RWPE2 (cell line): ENCODE measurements around the gene ERICH6B.

Experiments
- ATAC-seq: fragments of 200-7000 bp; cut with Tn5 transposase; 3 replicates; pipeline ENCODE4 v1.9.1; 2021; ENCODE audit warnings: low read depth
- DNase-seq: peaks from one replicate; pipeline ENCODE4 v3.0.0-alpha.2; 2020; ENCODE audit warnings: low spot score
- H3K27ac ChIP-seq: fragments of 450-650 bp; 2 replicates; pipeline ENCODE4 v1.5.1; 2017; ENCODE audit warnings: mild to moderate bottlenecking; ENCODE audit not compliant: poor library complexity, severe bottlenecking
- H3K27me3 ChIP-seq: fragments of 250-450 bp; sonication (Bioruptor Pico); 2 replicates; pipeline ENCODE4 v1.5.1; 2021; ENCODE audit warnings: mild to moderate bottlenecking, moderate library complexity; ENCODE audit not compliant: insufficient read depth, poor library complexity, severe bottlenecking
- H3K36me3 ChIP-seq: fragments of 250-450 bp; sonication (Bioruptor Pico); 2 replicates; pipeline ENCODE4 v1.5.1; 2020; ENCODE audit warnings: low read depth, mild to moderate bottlenecking, moderate library complexity
- H3K4me1 ChIP-seq: fragments of 250-450 bp; sonication (Bioruptor Pico); 2 replicates; pipeline ENCODE4 v1.5.1; 2021; ENCODE audit warnings: mild to moderate bottlenecking, moderate library complexity; ENCODE audit not compliant: insufficient read depth, poor library complexity, severe bottlenecking
- H3K4me3 ChIP-seq: fragments of 250-450 bp; sonication (Bioruptor Pico); 2 replicates; pipeline ENCODE4 v1.5.1; 2021; ENCODE audit warnings: mild to moderate bottlenecking, moderate library complexity; ENCODE audit not compliant: severe bottlenecking
- H3K9me3 ChIP-seq: fragments of 250-450 bp; sonication (Bioruptor Pico); 2 replicates; pipeline ENCODE4 v1.5.1; 2021; ENCODE audit warnings: mild to moderate bottlenecking, moderate library complexity; ENCODE audit not compliant: severe bottlenecking
- TF ChIP-seq, protein P1 (sequence below): fragments of 450-650 bp; IDR thresholded peaks from one replicate; pipeline ENCODE4 v1.5.1; 2017; ENCODE audit warnings: mild to moderate bottlenecking, moderate library complexity; ENCODE audit not compliant: poor library complexity, severe bottlenecking

Gene ERICH6B

DNA sequence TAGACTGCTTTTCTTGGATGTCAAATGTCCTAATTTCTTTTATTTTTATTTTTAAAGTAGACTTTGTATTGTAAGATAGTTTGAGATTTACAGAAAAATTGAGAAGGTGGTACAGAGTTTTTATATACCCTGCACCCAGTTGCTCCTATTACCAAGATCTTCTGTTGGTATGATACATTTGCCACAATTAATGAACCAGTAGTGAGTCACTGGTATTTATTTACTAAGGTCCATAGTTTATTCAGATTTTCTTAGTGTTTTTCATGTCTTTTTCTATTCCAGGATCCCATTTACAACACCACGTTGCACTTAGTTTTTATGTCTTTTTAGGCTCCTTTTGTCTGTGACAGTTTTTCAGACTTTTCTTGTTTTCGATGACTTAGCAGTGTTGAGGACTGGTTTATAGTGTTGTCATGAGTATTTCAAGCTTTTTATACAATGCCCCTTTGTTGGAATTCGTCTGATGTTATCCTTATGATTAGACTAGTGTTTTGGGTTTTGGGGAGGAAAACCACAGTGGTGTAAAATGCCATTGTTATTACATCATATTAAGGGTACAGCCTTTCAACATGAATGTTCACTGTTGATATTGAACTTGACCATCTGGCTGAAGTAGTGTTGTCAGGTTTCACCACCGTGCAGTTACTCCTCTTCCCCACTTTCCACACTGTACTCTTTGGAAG is 114.9 kb downstream of the ERICH6B start:
- Histone ChIP-seq H3K27me3 (no peaks in the 10 kb centered on the region), H3K36me3 (peaks cover 81% of the 10 kb centered on the region), H3K27ac (peak overlapping the region; percentile 73), H3K4me3 (no peak overlapping the region), H3K4me1 (peaks cover 22% of the 10 kb centered on the region), H3K9me3 (no peaks in the 10 kb centered on the region)
- ATAC-seq (peak; percentile 84), DNase-seq (no peak)
- TF ChIP-seq, protein P1, sequence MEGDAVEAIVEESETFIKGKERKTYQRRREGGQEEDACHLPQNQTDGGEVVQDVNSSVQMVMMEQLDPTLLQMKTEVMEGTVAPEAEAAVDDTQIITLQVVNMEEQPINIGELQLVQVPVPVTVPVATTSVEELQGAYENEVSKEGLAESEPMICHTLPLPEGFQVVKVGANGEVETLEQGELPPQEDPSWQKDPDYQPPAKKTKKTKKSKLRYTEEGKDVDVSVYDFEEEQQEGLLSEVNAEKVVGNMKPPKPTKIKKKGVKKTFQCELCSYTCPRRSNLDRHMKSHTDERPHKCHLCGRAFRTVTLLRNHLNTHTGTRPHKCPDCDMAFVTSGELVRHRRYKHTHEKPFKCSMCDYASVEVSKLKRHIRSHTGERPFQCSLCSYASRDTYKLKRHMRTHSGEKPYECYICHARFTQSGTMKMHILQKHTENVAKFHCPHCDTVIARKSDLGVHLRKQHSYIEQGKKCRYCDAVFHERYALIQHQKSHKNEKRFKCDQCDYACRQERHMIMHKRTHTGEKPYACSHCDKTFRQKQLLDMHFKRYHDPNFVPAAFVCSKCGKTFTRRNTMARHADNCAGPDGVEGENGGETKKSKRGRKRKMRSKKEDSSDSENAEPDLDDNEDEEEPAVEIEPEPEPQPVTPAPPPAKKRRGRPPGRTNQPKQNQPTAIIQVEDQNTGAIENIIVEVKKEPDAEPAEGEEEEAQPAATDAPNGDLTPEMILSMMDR = no peak

DNA sequence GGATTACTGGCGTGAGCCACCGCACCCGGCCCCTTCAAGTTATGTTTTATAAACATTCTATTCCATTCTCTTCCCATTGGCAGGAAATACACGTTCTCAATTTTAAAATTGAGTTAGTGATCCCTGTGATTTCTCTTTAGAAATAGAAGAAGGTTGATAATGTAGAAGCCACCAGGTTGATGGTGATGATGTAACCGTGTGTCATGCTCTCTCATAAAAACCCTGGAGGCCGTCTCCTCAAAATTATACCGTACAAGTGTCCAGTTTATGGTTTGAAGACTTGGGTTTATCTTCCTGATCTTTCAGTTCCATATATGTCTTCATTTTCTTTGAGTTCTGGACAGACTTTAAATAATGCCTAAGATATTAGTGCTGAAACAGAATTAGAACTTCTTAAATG is 118.6 kb downstream of the ERICH6B start:
- TF ChIP-seq, protein P1 = no peak
- H3K4me1 ChIP-seq = peaks cover 33% of the 10 kb centered on the region
- DNase-seq (no peak), ATAC-seq (no peak)
- H3K9me3 ChIP-seq = no peaks in the 10 kb centered on the region
- no peak overlapping the region for H3K27ac ChIP-seq
- no peak overlapping the region for H3K4me3 ChIP-seq
- H3K27me3 ChIP-seq = no peaks in the 10 kb centered on the region
- peaks cover 78% of the 10 kb centered on the region for H3K36me3 ChIP-seq

DNA sequence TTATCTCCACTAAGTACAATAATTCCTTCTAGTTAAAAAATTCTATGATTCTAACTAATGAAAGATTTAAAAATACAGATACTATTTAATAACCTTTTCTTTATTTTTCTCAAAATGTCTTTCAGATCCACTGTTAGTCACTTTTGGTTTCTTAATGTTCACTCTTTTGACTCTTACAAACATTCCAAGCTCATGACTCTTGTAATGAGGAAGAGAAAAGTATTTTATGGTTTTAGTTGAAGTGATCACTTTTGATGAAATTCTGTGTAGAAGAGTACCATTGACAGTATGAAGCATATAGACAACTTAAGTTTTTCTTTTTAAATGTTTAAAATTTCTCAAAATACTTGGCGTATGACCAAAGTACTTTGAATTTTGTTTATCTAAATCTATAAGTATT is 123.0 kb downstream of the ERICH6B start:
- Histone ChIP-seq H3K27ac (peak overlapping the region; percentile 41), H3K4me3 (no peak overlapping the region), H3K36me3 (peaks cover 80% of the 10 kb centered on the region), H3K9me3 (no peaks in the 10 kb centered on the region), H3K4me1 (peaks cover 11% of the 10 kb centered on the region), H3K27me3 (no peaks in the 10 kb centered on the region)
- TF ChIP-seq, protein P1 = no peak
- ATAC-seq = peak; percentile 51; the same call in 1 of the 3 replicates
- no peak for DNase-seq
